H1 (cell line): Measurements from ENCODE around the gene KCTD12. TPM values are rescaled to one million over a fixed set of nuclear protein-coding genes. Genes with fewer than 3 reads are reported as not detected.

Experiments
- CTCF ChIA-PET: fragments of 300-600 bp; sonication (Branson Sonifier 250); formaldehyde crosslinking; loops from one replicate; lab custom pipeline; 2021; ENCODE audit not compliant: partially characterized antibody; lab: Charles Lee
- POLR2A ChIA-PET: fragments of 300-600 bp; sonication (Branson Sonifier 250); formaldehyde crosslinking; loops from one replicate; lab custom pipeline; 2021; ENCODE audit warnings: inconsistent platforms; ENCODE audit not compliant: partially characterized antibody; lab: Charles Lee
- DNase-seq, 2 experiments: peaks; one replicate each; pipeline versions ENCODE4 v3.0.0 to v3.0.0-alpha.2; 2010 to 2022; ENCODE audit warnings: low spot score in 2 of 2, low read depth in 1 of 2, mixed read lengths in 1 of 2
- FAIRE-seq: peaks from 2 replicates; lab custom pipeline; 2011; peaks lifted over from hg19 to GRCh38; lab: Jason Lieb, UNC
- H2AFZ ChIP-seq: 2 replicates; pipeline ENCODE4 v1.8.1; 2012; ENCODE audit warnings: low read length, inconsistent platforms
- H2AK5ac ChIP-seq: 2 replicates; pipeline ENCODE4 v1.6.1; 2013; ENCODE audit warnings: low read depth, low read length
- H2BK120ac ChIP-seq: replicated peaks from 2 replicates; pipeline ENCODE3; 2013; ENCODE audit warnings: low read depth, low read length, inconsistent platforms
- H2BK12ac ChIP-seq: 2 replicates; pipeline ENCODE4 v1.6.1; 2013; ENCODE audit warnings: low read depth, low read length
- H2BK15ac ChIP-seq: 2 replicates; pipeline ENCODE4 v1.6.1; 2013; ENCODE audit warnings: low read length
- H2BK20ac ChIP-seq: 2 replicates; pipeline ENCODE4 v1.6.1; 2013; ENCODE audit warnings: low read length
- H2BK5ac ChIP-seq: 2 replicates; pipeline ENCODE4 v1.6.1; 2013; ENCODE audit warnings: low read depth, low read length
- H3K14ac ChIP-seq: 2 replicates; pipeline ENCODE4 v1.6.1; 2013; ENCODE audit warnings: inconsistent platforms; ENCODE audit not compliant: insufficient read length
- H3K18ac ChIP-seq: 2 replicates; pipeline ENCODE4 v1.6.1; 2013; ENCODE audit warnings: low read length; ENCODE audit errors: extremely low read depth
- H3K23ac ChIP-seq: 2 replicates; pipeline ENCODE4 v1.6.1; 2013; ENCODE audit warnings: inconsistent platforms; ENCODE audit not compliant: insufficient read length
- H3K23me2 ChIP-seq: 2 replicates; pipeline ENCODE4 v1.6.1; 2013; ENCODE audit warnings: low read depth, low read length
- H3K27ac ChIP-seq: 2 replicates; pipeline ENCODE4 v1.6.1; 2011; ENCODE audit warnings: low read depth, low read length, inconsistent platforms
- H3K27me3 ChIP-seq, 4 experiments: replicated peaks in 1 of 4; 1 replicate in 1 of 4; 2 replicates in 3 of 4; pipeline versions ENCODE4 v1.6.1 to v1.8.1; 2011 to 2013; ENCODE audit warnings: low read length in 3 of 4, mild to moderate bottlenecking in 3 of 4, inconsistent platforms in 2 of 4, mixed read lengths in 2 of 4, moderate library complexity in 1 of 4; ENCODE audit not compliant: control insufficient read depth in 3 of 4, insufficient read depth in 3 of 4; ENCODE audit errors: extremely low read depth in 1 of 4
- H3K36me3 ChIP-seq, 4 experiments: 2 replicates each; pipeline versions ENCODE4 v1.6.1 to v1.8.1; 2011 to 2013; ENCODE audit warnings: mild to moderate bottlenecking in 4 of 4, low read length in 3 of 4, moderate library complexity in 2 of 4, control low read depth in 1 of 4, inconsistent platforms in 1 of 4; ENCODE audit not compliant: insufficient read depth in 4 of 4, control insufficient read depth in 2 of 4
- H3K4ac ChIP-seq: replicated peaks from 2 replicates; pipeline ENCODE3; 2013; ENCODE audit warnings: low read length, low read depth, mixed read lengths, inconsistent platforms; ENCODE audit not compliant: insufficient read length
- H3K4me1 ChIP-seq, 4 experiments: replicated peaks in 1 of 4; 1 replicate in 1 of 4; 2 replicates in 3 of 4; pipeline versions ENCODE4 v1.6.1 to v1.8.1; 2011 to 2013; ENCODE audit warnings: low read length in 3 of 4, inconsistent platforms in 2 of 4, mixed read lengths in 1 of 4; ENCODE audit not compliant: insufficient read depth in 4 of 4, control insufficient read depth in 3 of 4
- H3K4me2 ChIP-seq, 2 experiments: 2 replicates each; pipeline versions ENCODE4 v1.6.1 to v1.8.1; 2011 to 2013; ENCODE audit warnings: low read depth in 2 of 2, low read length in 2 of 2, control low read depth in 1 of 2, inconsistent platforms in 1 of 2, mild to moderate bottlenecking in 1 of 2; ENCODE audit not compliant: insufficient read depth in 1 of 2
- H3K4me3 ChIP-seq, 4 experiments: fragments of 200-600, 300-600 bp in 1 of 4; sonication (generic), shearing (Covaris generic), sonication (Bioruptor Twin) in 1 of 4; 2 replicates each; pipeline versions ENCODE4 v1.5.1 to v1.8.1; 2011 to 2016; ENCODE audit warnings: low read length in 4 of 4, low read depth in 3 of 4, control low read depth in 2 of 4, inconsistent platforms in 2 of 4, mild to moderate bottlenecking in 2 of 4, mixed read lengths in 1 of 4, moderate library complexity in 1 of 4; ENCODE audit not compliant: insufficient read depth in 2 of 4; ENCODE audit errors: extremely low read depth in 1 of 4
- H3K56ac ChIP-seq: replicated peaks from 2 replicates; pipeline ENCODE3; 2013; ENCODE audit warnings: low read depth, mild to moderate bottlenecking, mixed read lengths, low read length, inconsistent platforms; ENCODE audit not compliant: insufficient read length
- H3K79me1 ChIP-seq: 2 replicates; pipeline ENCODE4 v1.6.1; 2013; ENCODE audit warnings: low read depth, low read length, control low read depth
- H3K79me2 ChIP-seq, 2 experiments: 2 replicates each; pipeline versions ENCODE4 v1.6.1 to v1.8.1; 2012 to 2013; ENCODE audit warnings: low read length in 2 of 2, mild to moderate bottlenecking in 2 of 2, inconsistent platforms in 1 of 2; ENCODE audit not compliant: insufficient read depth in 2 of 2, control insufficient read depth in 1 of 2
- H3K9ac ChIP-seq, 4 experiments: replicated peaks in 1 of 4; 1 replicate in 1 of 4; 2 replicates in 3 of 4; pipeline versions ENCODE4 v1.6.1 to v1.8.1; 2011 to 2013; ENCODE audit warnings: low read depth in 3 of 4, low read length in 3 of 4, control low read depth in 2 of 4, mild to moderate bottlenecking in 2 of 4, moderate library complexity in 2 of 4, inconsistent platforms in 1 of 4; ENCODE audit errors: extremely low read depth in 1 of 4
- H3K9me3 ChIP-seq, 2 experiments: 2 replicates each; pipeline versions ENCODE4 v1.6.1 to v1.8.1; 2012 to 2013; ENCODE audit warnings: mild to moderate bottlenecking in 2 of 2, moderate library complexity in 2 of 2, control low read depth in 1 of 2, inconsistent platforms in 1 of 2, low read depth in 1 of 2, low read length in 1 of 2, mixed read lengths in 1 of 2; ENCODE audit not compliant: insufficient read depth in 2 of 2
- H4K20me1 ChIP-seq, 2 experiments: replicated peaks in 1 of 2; 2 replicates each; pipeline versions ENCODE3 to v1.8.1; 2011 to 2013; ENCODE audit warnings: inconsistent platforms in 2 of 2, low read length in 2 of 2, mild to moderate bottlenecking in 1 of 2; ENCODE audit not compliant: insufficient read depth in 2 of 2, control insufficient read depth in 1 of 2
- H4K5ac ChIP-seq: 2 replicates; pipeline ENCODE4 v1.6.1; 2013; ENCODE audit warnings: low read length, low read depth, mixed read lengths, inconsistent platforms; ENCODE audit not compliant: insufficient read length
- H4K8ac ChIP-seq: 2 replicates; pipeline ENCODE4 v1.8.0; 2013; ENCODE audit warnings: mild to moderate bottlenecking, moderate library complexity, low read length, inconsistent platforms; ENCODE audit not compliant: insufficient read depth; ENCODE audit errors: extremely low read depth
- H4K91ac ChIP-seq: replicated peaks from 2 replicates; pipeline ENCODE3; 2013; ENCODE audit warnings: low read length, mixed read lengths, inconsistent platforms; ENCODE audit not compliant: insufficient read length
- ASH2L ChIP-seq: fragments of 200-600, 300-600 bp; sonication (generic); IDR thresholded peaks from one replicate; pipeline ENCODE4 v1.7.1; 2017; ENCODE audit warnings: low read length
- CBX8 ChIP-seq: fragments of 300-800, 300-1000 bp; sonication (generic); IDR thresholded peaks from 2 replicates; pipeline ENCODE4 v1.7.1; 2016; ENCODE audit warnings: low read depth, low read length, borderline replicate concordance
- RAD21 ChIP-seq, 2 experiments: IDR thresholded peaks in 1 of 2; conservative IDR thresholded peaks in 1 of 2; 2 replicates each; pipeline ENCODE4 v1.6.1; 2011; ENCODE audit warnings: low read depth in 2 of 2, low read length in 2 of 2, improper control_type of control experiment in 1 of 2, inconsistent platforms in 1 of 2, mild to moderate bottlenecking in 1 of 2, moderate library complexity in 1 of 2
- RBBP5 ChIP-seq: IDR thresholded peaks from 2 replicates; pipeline ENCODE4 v1.7.1; 2012; ENCODE audit warnings: low read depth, mild to moderate bottlenecking, inconsistent platforms, low read length, moderate library complexity, borderline replicate concordance
- SIX5 ChIP-seq: IDR thresholded peaks from 2 replicates; pipeline ENCODE4 v1.6.1; 2011; ENCODE audit warnings: mild to moderate bottlenecking, low read depth, low read length
- SP4 ChIP-seq: IDR thresholded peaks from 2 replicates; pipeline ENCODE4 v1.6.1; 2012; ENCODE audit warnings: low read length, inconsistent platforms
- WGBS, 2 experiments: shearing (Covaris generic) in 1 of 2; methylation state at CpG; one replicate each; pipeline versions ENCODE4 v1.1.6 to v1.1.7; 2013 to 2015; ENCODE audit warnings: low lambda C conversion rate in 2 of 2, mixed read lengths in 2 of 2, inconsistent platforms in 1 of 2, low coverage in 1 of 2, missing lambda C conversion rate in 1 of 2; ENCODE audit not compliant: insufficient replicate concordance in 2 of 2, insufficient coverage in 1 of 2, insufficient read length in 1 of 2; ENCODE audit errors: extremely low coverage in 1 of 2, missing lambda C conversion rate in 1 of 2; 5-methylcytosine and 5-hydroxymethylcytosine counted together
- polyA plus RNA-seq, 7 experiments: library from polyadenylated mRNA; depleted of rRNA in 3 of 7; stranded (reverse) in 5 of 7; unstranded in 2 of 7; fragments of >200 nt in 5 of 7; fragments of 200-250 nt in 2 of 7; gene quantifications; 1 replicate in 5 of 7; 2 replicates in 1 of 7; 4 replicates in 1 of 7; pipeline versions ENCODE4 v1.2.1 to v1.2.3, GENCODE V29; 2011 to 2013; ENCODE audit warnings: missing spikeins in 2 of 7, mixed read lengths in 2 of 7
- total RNA-seq: library from RNA; stranded (reverse); fragmentation: NEBNext Ultra II Directional; extraction: Animal tissue kit (Norgen Biotek cat#: 25700); gene quantifications from 2 replicates; pipeline ENCODE4 v1.2.1, GENCODE V29; 2021

KCTD12 gene
- total and polyA plus RNA-seq, 2 of the 8 experiments (the other 6 are each of a cell fraction or from before 2014, with no cell fraction given), result 2.5 to 9.6 TPM

DNA sequence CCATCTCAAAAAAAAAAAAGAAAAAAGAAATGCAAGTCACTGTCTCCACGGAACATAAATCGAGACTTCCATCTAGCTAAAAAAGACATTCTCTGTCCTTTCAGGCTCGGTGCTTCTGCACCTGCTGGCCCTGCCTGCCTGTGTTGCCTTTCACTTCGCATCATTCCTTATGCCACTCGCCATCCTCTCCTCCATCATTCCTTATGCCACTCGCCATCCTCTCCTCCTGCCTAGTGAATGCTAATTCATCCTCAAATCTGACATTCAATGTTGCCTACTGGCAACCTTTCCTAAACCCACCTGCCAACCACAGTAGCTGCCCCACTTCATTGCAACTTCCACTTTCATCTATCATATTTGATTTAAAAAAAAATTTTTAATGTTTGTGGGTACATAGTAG is 36.7 kb downstream of the KCTD12 start:
- no peak overlapping the region; the same call in 1 of the 2 replicates for H2BK12ac ChIP-seq
- 85% methylated on average over 6 of the region's 6 CpGs; no CpG with 5 or more reads in 1 of the 2 experiments for WGBS, 2 experiments
- H2BK15ac ChIP-seq, result no peak overlapping the region
- no peaks in the 10 kb centered on the region for H3K79me1 ChIP-seq
- H3K4me3 ChIP-seq, result no peak overlapping the region
- H4K5ac ChIP-seq, result no peak overlapping the region
- no peak overlapping the region for H3K4me2 ChIP-seq
- H4K8ac ChIP-seq, result no peak overlapping the region
- no peaks in the 10 kb centered on the region for H3K79me2 ChIP-seq
- TF ChIP-seq RAD21 (IDR thresholded peaks at IDR 0.05 in 1 of 2, conservative IDR thresholded peaks at IDR 0.05 in 1 of 2; ENCODE audit: low read depth in 2 of 2, low read length in 2 of 2) (no peak), ASH2L (no peak), RBBP5 (no peak), CBX8 (no peak), SIX5 (no peak), SP4 (no peak)
- DNase-seq (no peak), FAIRE-seq (no peak)
- no peak overlapping the region for H3K27ac ChIP-seq
- H3K14ac ChIP-seq, result no peak overlapping the region
- no peak overlapping the region for H3K23ac ChIP-seq
- ChIA-PET POLR2A (no interaction called here), CTCF (no interaction called here)
- no peak overlapping the region for H4K91ac ChIP-seq
- H3K56ac ChIP-seq, result no peak overlapping the region
- no peak overlapping the region for H3K9ac ChIP-seq
- H2BK5ac ChIP-seq, result no peak overlapping the region
- no peaks in the 10 kb centered on the region; a peak in 1 of 7 replicates for H3K27me3 ChIP-seq
- no peak overlapping the region for H3K18ac ChIP-seq
- H2BK20ac ChIP-seq, result no peak overlapping the region
- no peak overlapping the region for H3K4ac ChIP-seq
- H3K36me3 ChIP-seq, result no peaks in the 10 kb centered on the region
- no peaks in the 10 kb centered on the region for H3K9me3 ChIP-seq
- no peaks in the 10 kb centered on the region for H3K23me2 ChIP-seq
- H3K4me1 ChIP-seq, result no peaks in the 10 kb centered on the region
- no peak overlapping the region for H2AFZ ChIP-seq
- H2AK5ac ChIP-seq, result no peak overlapping the region
- H2BK120ac ChIP-seq, result no peak overlapping the region
- H4K20me1 ChIP-seq, result no peaks in the 10 kb centered on the region
